ENCODE data around the gene MCUR1. TPM values are rescaled to one million over a fixed set of nuclear protein-coding genes. Genes with fewer than 3 reads are reported as not detected.

MCUR1 gene
- total and polyA plus RNA-seq, 2 of the 13 experiments (the other 11 are each of a cell fraction or from before 2014, with no cell fraction given) = 8.0 to 29.6 TPM

- TF ChIP-seq, protein P1, sequence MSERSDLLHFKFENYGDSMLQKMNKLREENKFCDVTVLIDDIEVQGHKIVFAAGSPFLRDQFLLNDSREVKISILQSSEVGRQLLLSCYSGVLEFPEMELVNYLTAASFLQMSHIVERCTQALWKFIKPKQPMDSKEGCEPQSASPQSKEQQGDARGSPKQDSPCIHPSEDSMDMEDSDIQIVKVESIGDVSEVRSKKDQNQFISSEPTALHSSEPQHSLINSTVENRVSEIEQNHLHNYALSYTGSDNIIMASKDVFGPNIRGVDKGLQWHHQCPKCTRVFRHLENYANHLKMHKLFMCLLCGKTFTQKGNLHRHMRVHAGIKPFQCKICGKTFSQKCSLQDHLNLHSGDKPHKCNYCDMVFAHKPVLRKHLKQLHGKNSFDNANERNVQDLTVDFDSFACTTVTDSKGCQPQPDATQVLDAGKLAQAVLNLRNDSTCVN (CRISPR knock-in tag; IDR thresholded peaks at IDR 0.05; ENCODE audit: borderline replicate concordance) = no peak
- no peak for TF ChIP-seq TOE1 (CRISPR knock-in tag; IDR thresholded peaks at IDR 0.05)
- TF ChIP-seq, protein P2, sequence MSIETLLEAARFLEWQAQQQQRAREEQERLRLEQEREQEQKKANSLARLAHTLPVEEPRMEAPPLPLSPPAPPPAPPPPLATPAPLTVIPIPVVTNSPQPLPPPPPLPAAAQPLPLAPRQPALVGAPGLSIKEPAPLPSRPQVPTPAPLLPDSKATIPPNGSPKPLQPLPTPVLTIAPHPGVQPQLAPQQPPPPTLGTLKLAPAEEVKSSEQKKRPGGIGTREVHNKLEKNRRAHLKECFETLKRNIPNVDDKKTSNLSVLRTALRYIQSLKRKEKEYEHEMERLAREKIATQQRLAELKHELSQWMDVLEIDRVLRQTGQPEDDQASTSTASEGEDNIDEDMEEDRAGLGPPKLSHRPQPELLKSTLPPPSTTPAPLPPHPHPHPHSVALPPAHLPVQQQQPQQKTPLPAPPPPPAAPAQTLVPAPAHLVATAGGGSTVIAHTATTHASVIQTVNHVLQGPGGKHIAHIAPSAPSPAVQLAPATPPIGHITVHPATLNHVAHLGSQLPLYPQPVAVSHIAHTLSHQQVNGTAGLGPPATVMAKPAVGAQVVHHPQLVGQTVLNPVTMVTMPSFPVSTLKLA (IDR thresholded peaks at IDR 0.05) = no peak
- peak; percentile 59 for TF ChIP-seq ZEB1 (IDR thresholded peaks at IDR 0.05; ENCODE audit: insufficient replicate concordance, low read depth)
- peak; percentile 98 for TF ChIP-seq SOX13 (IDR thresholded peaks at IDR 0.05)
- peak in 1 of 2 experiments; percentile 100; a peak in 2 of 4 replicates for TF ChIP-seq SOX13 (CRISPR knock-in tag; conservative IDR thresholded peaks at IDR 0.05 in 1 of 2, IDR thresholded peaks at IDR 0.05 in 1 of 2)
- no peak for TF ChIP-seq ZNF616 (CRISPR knock-in tag; IDR thresholded peaks at IDR 0.05; ENCODE audit: low read depth)
- no peak for TF ChIP-seq ZFP1 (CRISPR knock-in tag; IDR thresholded peaks at IDR 0.05)
- no peak for TF ChIP-seq ZNF20 (CRISPR knock-in tag; IDR thresholded peaks at IDR 0.05)
- TF ChIP-seq, protein P3, sequence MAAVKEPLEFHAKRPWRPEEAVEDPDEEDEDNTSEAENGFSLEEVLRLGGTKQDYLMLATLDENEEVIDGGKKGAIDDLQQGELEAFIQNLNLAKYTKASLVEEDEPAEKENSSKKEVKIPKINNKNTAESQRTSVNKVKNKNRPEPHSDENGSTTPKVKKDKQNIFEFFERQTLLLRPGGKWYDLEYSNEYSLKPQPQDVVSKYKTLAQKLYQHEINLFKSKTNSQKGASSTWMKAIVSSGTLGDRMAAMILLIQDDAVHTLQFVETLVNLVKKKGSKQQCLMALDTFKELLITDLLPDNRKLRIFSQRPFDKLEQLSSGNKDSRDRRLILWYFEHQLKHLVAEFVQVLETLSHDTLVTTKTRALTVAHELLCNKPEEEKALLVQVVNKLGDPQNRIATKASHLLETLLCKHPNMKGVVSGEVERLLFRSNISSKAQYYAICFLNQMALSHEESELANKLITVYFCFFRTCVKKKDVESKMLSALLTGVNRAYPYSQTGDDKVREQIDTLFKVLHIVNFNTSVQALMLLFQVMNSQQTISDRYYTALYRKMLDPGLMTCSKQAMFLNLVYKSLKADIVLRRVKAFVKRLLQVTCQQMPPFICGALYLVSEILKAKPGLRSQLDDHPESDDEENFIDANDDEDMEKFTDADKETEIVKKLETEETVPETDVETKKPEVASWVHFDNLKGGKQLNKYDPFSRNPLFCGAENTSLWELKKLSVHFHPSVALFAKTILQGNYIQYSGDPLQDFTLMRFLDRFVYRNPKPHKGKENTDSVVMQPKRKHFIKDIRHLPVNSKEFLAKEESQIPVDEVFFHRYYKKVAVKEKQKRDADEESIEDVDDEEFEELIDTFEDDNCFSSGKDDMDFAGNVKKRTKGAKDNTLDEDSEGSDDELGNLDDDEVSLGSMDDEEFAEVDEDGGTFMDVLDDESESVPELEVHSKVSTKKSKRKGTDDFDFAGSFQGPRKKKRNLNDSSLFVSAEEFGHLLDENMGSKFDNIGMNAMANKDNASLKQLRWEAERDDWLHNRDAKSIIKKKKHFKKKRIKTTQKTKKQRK (IDR thresholded peaks at IDR 0.05; ENCODE audit: low read length) = no peak
- TF ChIP-seq XBP1 (CRISPR knock-in tag; IDR thresholded peaks at IDR 0.05) = no peak
- no peak for TF ChIP-seq TAF15 (IDR thresholded peaks at IDR 0.05; ENCODE audit: low read depth, low read length, poor library complexity, severe bottlenecking)
- TF ChIP-seq SNAI1 (CRISPR knock-in tag; IDR thresholded peaks at IDR 0.05; ENCODE audit: borderline replicate concordance) = no peak
- TF ChIP-seq PTBP1 (IDR thresholded peaks at IDR 0.05; ENCODE audit: low read depth, low read length, poor library complexity, severe bottlenecking) = no peak
- TF ChIP-seq, protein P4, sequence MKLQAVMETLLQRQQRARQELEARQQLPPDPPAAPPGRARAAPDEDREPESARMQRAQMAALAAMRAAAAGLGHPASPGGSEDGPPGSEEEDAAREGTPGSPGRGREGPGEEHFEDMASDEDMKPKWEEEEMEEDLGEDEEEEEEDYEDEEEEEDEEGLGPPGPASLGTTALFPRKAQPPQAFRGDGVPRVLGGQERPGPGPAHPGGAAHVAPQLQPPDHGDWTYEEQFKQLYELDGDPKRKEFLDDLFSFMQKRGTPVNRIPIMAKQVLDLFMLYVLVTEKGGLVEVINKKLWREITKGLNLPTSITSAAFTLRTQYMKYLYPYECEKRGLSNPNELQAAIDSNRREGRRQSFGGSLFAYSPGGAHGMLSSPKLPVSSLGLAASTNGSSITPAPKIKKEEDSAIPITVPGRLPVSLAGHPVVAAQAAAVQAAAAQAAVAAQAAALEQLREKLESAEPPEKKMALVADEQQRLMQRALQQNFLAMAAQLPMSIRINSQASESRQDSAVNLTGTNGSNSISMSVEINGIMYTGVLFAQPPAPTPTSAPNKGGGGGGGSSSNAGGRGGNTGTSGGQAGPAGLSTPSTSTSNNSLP (IDR thresholded peaks at IDR 0.05; ENCODE audit: low read depth, low read length) = peak; percentile 72
- no peak for TF ChIP-seq TSC22D2 (CRISPR knock-in tag; IDR thresholded peaks at IDR 0.05; ENCODE audit: borderline replicate concordance)
- TF ChIP-seq, protein P5, sequence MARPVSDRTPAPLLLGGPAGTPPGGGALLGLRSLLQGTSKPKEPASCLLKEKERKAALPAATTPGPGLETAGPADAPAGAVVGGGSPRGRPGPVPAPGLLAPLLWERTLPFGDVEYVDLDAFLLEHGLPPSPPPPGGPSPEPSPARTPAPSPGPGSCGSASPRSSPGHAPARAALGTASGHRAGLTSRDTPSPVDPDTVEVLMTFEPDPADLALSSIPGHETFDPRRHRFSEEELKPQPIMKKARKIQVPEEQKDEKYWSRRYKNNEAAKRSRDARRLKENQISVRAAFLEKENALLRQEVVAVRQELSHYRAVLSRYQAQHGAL (CRISPR knock-in tag; IDR thresholded peaks at IDR 0.05; ENCODE audit: not compliant biosample characterization) = no peak
- no peak for TF ChIP-seq ZNF558 (CRISPR knock-in tag; IDR thresholded peaks at IDR 0.05; ENCODE audit: borderline replicate concordance)
- TF ChIP-seq GPN1 (CRISPR knock-in tag; IDR thresholded peaks at IDR 0.05; ENCODE audit: borderline replicate concordance) = no peak
- TF ChIP-seq IKZF5 (CRISPR knock-in tag; IDR thresholded peaks at IDR 0.05) = no peak
- no peak for TF ChIP-seq ARNT (IDR thresholded peaks at IDR 0.05)
Observed at GRCh38 chr6:13818341-13818740, 4.0 kb upstream of the MCUR1 start (continued).

Measured in HepG2 (cell line).